GM21381 (cell line): Measurements from ENCODE around the gene GLYAT.

Experiments used
- ATAC-seq: cut with Tn5 transposase; IDR thresholded peaks from one replicate; pipeline ENCODE4 v1.9.1; 2021; ENCODE audit warnings: mild to moderate bottlenecking, moderate library complexity; ENCODE audit not compliant: unreplicated experiment

The GLYAT gene, protein sequence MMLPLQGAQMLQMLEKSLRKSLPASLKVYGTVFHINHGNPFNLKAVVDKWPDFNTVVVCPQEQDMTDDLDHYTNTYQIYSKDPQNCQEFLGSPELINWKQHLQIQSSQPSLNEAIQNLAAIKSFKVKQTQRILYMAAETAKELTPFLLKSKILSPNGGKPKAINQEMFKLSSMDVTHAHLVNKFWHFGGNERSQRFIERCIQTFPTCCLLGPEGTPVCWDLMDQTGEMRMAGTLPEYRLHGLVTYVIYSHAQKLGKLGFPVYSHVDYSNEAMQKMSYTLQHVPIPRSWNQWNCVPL

DNA sequence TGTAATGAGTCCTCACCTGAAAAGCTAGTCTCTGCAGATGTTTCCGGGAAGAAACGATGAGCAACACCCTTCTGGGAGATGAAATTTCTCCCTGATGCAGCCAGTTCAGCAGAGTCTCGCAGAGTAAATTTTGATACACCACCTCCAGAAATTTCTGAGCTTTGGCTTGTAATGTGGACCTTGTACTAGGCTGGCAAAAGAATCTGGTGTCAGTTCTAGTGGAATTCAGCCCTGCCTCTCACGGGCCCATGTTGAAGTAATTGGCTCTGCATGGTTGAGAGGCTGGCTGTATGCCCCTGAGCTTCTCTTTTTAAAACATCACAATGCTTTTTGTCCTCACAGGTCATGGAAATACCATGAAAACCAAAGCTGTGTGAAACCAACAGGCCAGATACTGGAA lies at the start of gene GLYAT:
Gene GLYAT, minus strand, starts transcription at position 125 of the 400 bp plus-strand sequence. CDS start 7,447 bp downstream, outside the sequence.
- no peak for ATAC-seq

DNA sequence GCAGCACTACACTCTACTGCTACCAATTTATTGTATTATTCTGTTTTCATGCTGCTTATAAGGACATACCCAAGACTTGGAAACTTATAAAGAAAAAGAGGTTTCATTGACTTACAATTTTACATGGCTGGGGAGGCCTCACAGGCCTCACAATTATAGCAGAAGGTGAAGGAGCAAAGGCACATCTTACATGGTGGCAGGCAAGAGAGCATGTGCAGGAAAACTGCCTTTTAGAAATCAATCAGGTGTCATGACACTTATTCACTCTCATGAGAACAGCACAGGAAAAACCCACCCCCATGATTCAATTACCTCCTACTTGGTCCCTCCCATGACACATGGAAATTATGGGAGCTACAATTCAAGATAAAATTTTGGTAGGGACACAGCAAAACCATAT lies 49.6 kb upstream of the GLYAT start:
- no peak for ATAC-seq

DNA sequence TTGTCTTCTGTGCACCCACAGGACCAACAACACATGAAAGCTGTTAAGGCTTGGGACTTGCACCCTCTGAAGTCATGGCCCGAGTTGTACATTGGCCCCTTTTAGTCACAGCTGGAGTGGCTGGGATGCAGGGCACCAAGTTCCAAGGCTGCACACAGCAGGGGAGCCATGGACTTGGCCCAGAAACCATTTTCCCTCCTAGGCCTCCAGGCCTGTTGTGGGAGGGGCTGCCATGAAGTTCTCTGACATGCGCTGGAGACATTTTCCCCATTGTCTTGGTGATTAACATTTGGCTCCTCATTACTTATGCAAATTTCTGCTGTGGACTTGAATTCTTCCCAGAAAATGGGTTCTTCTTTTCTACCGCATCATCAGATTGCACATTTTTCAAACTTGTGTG lies 48.8 kb upstream of the GLYAT start:
- ATAC-seq = no peak

DNA sequence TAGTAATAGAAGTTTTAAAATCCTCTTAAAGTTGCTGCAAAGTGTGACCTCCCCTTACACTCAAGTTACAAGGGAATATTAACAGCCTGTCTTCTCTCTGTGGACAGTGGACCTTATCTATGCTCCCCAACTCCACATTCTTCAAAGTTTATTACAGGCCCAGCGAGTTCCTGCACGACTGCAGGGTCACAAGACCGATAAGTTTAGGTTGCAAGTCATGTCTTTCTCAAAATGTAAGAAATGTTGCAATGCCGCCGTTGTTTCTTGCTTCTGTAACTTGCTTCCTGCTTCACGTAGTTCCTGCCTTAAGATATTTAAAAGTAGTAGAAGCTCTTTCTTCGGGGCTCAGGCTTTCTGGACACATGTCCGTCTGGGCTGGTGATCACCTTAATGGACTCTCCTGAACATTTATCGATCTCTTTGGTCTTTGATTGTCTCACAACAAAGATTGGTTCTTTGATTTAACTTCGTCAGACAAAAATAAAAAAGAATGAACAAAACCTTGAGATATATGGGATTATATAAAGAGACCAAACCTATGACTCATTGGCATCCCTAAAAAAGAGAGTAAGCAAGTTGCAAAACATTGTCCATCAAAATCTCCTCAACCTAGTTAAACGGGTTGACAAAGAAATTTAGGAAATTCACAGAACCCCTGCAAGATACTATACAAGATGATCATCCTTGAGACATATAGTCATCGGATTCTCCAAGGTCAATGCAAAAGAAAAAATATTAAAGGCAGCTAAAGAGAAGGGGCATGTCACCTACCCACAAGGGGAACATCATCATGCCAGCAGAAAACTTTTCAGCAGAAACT lies 45.4 kb upstream of the GLYAT start:
- no peak for ATAC-seq

DNA sequence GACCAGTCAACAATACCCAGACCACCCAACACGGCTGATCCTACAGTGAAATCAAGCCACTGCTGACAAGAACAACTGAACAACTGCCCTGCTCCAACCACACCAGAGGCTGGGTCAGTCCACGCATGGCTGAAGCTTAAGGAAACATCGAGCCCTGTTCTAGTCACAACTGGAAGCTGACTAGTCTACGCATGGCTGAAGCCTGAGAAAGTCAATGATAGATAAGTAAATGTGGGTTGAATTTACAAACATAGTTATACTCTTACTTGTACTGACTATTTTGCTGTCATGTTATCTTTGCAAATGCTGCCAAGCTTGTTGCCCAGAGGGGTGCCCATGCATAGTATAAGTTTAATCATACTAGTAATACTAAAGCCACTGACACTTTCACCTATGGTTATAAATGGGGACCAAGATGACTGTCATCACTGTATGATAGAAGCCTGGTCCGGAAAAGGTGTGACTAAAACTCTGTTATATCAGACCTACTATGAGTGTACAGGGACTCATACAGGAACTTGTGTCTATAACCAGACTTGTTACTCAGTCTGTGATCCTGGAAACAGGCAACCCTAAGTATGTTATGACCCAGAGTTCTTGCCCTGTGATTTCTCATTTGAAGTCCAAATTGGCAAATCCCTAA lies 43.4 kb upstream of the GLYAT start:
- no peak for ATAC-seq

DNA sequence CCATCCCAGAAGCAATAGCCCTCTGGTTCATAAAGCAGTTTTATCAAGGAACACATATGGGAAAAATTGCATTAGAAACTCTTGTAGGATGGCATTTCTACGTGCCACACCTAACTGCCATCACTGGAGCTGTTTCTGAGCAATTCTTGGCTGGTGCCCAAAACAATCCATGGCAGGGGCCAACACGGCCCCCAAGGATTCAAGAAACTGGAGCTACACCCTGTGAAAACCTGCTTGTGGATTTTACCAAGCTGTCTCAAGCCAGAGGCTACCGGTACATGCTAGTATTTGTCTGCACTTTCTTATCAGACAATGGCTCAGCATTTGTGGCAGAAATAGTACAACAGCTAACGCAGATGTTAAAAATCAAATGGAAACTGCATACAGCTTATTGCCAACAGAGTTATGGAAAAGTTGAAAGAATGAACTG lies 42.4 kb upstream of the GLYAT start:
- no peak for ATAC-seq

DNA sequence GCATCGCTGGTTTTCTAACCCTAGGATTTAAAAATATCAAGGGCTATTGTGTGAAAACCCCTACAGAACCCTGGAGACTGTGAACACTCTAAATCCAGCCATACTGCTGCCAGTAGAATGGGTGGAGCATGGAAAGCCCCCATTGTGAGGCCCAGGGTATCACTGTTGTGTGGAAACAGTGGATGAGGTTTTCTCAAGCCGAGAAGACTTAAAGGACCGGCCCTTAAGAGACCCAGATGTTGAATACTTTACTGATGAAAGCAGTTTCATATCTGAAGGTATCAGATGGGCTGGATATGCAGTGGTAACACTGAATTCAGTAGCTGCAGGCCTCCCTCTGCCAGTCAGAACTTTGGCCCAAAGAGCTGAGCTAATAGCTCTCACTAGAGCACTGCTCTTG lies 41.6 kb upstream of the GLYAT start:
- ATAC-seq = no peak

DNA sequence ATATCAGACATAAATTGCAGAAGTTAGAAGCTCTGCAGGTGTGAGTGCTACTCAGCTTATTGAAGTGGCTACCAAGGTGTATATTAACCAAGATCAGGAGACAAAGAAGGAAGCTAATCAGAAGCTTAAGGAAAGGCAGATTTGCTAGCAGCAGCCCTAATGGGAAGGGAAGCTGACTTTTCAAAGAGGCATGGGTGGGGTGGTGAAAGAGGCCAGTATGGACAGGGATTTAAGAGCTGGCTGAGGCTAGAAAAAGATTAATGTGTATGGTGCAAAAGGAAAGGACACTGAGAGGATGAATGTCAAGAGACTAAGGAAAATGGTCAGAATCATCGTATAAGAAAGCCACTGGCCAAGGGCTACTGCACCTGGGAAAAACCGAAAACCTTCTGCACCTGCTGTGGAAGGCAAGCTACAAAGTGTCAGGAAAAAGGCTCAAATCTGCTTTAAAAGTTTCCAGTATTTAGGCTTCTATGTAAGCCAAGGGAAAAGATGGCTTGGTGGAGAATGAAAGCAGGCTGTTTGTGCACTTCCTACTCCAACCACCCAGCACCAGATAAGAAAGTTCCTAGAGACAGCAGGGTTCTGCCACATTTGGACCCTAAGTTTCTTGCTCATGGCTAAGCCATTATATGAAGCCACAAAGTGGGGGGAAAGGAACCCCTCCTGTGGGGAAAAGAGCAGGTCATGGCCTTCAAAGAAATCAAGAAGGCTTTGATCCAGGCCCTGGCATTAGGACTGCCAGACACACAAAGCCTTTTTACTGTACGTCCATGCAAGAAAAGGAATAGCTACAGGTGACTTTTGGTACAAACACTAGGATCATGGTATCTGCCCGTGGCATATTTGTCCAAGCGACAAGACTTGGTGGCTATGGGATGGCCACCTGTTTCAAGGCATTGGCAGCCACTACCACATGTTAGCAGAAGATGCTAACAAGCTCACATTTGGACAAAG lies 40.9 kb upstream of the GLYAT start:
- ATAC-seq = no peak

DNA sequence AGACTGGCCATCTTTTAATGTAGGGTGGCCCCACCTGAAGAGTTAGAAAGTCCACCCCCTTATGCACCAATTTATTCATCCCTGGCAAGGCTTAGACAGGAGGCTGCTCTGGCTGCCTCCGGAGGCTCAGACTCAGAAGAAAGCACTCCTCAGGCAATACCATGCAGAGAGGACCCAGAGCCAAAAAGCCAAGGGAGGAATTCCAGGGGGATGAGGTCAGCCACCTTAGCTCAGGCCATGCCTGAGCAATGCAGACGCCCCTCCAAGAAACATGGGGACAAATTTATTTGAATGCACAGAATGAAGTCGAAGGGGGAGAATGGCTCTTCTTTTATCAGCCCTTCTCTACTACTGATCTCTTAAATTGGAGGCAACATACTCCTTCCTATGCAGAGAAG lies 39.7 kb upstream of the GLYAT start:
- ATAC-seq = no peak

DNA sequence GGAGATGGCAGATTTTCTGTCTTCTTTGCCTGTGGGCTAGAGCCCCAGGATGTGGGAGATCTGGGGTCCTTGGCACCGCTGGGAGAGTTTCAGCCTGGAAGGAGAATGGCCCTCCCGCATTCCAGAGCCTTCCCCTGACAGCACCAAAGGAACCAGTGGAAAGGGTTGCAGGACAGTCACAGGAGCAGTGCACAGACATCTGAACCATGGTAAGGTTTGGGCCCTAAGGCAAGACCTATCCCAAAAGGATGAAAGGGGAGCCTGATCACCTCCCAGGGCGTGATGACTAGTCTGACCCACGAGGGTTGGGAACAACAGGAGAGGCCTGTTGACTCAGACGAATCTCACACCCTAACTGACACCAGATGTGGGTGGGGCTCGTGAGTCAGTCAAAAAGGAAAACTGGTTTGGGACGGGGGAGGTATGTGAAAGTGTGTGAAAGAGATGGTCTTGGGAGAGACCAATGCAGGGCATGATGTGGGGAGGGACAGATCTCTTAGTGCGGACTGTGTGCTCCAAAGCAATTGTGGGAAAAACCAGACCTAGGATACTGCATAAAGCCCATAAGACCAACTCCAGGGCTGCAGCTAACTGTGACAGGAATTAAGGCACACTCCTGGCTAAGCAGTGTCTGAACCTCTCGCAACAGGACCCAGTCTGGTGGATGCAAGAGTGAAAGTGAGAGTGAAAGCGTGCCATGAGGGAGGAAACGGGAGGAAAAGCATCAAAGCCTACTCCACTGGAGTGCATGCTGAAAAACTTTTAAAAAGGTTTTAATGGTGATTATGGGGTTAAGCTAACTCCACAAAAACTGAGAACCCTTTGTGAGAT lies 39.1 kb upstream of the GLYAT start:
- ATAC-seq = no peak

DNA sequence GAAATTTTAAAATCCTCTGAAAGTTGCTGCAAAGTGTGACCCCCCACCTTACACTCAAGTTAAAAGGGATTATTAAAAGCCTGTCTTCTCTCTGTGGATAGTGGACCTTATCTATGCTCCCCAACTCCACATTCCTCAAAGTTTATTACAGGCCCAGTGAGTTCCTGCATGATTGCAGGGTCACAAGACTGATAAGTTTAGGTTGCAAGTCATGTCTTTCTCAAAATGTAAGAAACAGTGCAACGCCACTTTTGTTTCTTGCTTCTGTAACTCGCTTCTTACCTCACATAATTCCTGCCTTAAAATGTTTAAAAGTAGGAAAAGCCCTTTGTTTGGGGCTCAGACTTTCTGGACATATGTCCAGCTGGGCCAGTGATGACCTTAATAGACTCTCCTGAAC lies 38.4 kb upstream of the GLYAT start:
- ATAC-seq = no peak

DNA sequence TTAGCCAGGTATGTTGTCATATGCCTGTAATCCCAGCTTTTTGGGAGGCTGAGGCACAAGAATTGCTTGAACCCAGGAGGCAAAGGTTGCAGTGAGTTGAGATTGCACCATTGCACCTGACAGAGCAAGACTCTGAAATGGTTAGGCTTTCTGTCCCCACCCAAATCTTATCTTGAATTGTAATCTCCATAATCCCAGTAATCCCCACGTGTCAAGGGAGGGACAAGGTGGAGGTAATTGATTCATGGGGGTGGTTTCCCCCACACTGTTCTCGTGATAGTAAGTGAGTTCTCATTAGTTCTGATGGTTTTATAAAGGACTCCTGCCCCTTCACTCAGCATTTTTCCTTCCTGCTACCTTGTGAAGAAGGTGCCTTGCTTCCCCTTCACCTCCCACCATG lies 37.6 kb upstream of the GLYAT start:
- no peak for ATAC-seq

DNA sequence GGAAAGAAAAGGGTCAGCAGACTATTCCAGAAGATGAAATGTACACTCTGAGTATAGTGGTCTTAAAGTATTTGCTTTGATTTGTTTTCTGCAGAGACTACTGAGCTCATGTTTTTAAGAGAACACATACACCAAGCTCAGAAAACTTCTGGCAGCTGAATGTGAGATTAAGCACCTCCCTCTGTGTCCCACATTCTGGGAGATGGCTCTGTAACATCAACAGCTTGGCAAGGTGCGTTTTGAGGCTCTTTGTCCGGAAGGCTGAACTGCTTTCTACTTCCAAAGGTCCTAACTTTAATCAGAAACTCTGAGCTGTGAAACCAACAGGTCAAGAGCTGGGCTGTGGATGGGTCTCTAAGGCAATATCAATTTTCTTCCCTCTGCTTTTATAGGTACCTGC lies 36.4 kb upstream of the GLYAT start:
- ATAC-seq = no peak

DNA sequence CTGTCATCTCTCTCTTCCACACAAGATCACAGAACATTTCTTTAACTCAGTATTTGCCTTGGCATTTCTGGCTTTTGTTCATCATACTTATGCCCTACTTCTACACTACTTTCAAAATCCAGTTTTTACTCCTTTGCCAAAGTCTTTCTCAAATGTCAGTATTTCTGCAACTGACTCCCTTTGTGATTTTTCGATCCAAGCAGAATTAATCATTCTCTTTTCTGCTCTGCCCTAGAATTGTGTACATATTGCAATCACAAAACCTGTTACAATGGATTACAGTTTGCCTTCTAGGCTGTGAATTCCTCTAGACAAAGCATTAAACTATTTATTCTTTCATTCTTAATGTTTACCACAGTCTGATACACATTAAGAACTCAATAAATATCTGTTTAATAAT lies 33.3 kb upstream of the GLYAT start:
- ATAC-seq = no peak

DNA sequence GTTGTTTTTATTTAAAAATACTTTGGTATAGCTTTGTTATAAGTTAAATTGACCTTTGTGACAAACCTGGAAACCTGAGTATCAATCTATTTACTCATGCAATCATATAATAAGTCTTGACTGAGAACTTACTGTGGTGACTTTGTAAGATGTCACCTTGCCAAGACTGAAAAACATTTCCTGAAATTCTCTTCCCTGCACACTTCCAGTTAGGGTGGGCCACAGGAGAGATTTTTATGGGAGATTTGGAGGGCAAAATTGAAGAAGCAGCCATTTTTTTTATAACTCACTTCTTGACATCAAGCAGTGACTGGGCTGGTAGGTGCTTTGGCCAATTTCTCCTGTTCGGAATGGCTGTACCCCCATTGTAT lies 31.4 kb upstream of the GLYAT start:
- no peak for ATAC-seq

DNA sequence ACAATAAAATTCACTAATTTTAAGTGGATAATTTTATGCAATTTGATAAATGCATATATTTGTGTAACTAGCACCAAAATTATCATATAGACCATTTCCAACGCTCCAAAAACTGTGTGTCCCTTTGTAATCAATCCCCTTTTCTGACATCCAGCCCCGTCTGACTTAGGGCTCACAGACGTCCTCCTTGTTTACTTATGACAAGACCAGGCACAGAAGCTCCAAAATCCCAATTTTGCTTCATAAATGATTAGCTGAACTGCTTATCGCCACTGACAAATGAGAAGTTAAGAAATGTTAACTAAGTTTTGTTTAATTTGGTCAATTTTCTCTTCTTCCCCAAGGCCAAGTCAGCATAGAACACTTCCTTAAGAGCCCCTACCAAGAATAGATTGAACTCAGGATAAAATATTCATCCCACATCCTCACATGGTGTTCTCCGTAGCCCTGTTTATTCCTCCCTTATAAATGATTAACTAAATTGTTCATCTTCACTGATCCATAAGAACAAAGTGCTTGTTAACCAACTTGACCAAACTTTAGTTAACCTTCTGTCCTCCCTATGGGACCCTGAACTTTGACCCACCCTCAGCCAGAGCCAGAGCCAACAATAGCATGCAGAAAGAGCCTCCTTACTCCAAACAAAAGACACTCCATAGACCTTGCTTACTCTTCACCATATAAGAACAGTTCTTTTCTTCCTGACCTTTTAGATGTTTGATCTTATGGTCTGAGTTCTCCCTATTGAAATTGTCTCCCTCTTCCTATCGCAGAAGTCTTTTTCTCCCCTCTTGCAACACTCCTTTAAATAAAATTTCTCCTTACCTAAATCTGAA lies 30.8 kb upstream of the GLYAT start:
- no peak for ATAC-seq

DNA sequence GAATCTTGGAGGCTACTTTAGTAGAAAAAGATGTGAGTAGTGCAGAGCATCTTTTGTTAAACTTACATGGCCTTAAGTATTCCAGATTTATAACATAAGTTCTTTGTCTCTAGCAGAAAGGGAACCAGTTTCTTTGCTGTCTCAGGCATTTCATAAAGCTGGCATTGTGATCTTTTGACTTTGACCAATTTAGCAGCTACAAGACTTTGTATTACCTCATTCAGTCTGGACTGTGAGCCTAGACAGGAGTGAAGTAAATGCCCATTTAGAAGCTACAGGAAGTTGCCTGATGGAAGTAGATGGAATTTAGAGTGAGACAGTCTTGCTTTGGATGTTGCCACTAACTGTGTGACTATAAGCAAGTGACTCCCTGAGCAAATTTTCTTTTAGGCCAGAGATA lies 25.7 kb upstream of the GLYAT start:
- ATAC-seq = no peak

DNA sequence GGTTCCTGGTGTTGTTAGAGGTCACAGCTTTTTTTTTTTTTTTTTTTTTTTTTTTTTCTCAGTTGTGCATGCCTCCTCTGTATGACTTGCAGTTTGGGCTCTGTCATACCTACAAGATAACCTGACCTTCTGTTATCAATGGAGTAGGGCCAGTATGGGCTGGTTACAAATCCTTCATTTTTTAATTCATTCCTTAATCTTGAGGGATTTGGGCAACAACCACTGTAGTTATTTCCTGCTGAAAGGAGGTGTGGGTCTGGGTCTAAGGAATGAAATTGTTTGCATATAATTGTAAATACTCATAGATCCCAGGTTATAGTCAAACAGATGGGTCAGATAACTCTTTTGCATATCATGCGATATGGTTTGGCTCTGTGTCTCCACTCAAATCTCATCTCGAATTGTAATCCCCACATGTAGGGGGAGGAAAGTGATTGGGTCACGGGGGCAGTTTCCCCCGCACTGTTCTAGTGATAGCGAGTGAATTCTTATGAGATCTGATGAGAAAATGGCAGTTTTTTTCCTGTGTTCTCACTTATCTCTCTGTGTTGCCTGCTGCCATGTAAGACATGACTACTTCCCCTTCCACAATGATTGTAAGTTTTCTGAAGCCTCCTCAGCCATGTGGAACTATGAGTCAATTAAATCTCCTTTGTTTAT lies 14.1 kb upstream of the GLYAT start:
- no peak for ATAC-seq
